Hematopoietic multipotent progenitor cell treated with erythropoietin and hydrocortisone succinate and interleukin-3 and kit ligand, for 6 days (in vitro differentiated cells): Measurements from ENCODE around the gene PTH1R.

ENCODE experiments used
- DNase-seq: peaks from one replicate; pipeline ENCODE4 v3.0.0-alpha.2; 2015

PTH1R gene

GRCh38 chr3:46934072-46934471 is 56.6 kb downstream of the PTH1R start:
- peak; percentile 70 for DNase-seq

DNA sequence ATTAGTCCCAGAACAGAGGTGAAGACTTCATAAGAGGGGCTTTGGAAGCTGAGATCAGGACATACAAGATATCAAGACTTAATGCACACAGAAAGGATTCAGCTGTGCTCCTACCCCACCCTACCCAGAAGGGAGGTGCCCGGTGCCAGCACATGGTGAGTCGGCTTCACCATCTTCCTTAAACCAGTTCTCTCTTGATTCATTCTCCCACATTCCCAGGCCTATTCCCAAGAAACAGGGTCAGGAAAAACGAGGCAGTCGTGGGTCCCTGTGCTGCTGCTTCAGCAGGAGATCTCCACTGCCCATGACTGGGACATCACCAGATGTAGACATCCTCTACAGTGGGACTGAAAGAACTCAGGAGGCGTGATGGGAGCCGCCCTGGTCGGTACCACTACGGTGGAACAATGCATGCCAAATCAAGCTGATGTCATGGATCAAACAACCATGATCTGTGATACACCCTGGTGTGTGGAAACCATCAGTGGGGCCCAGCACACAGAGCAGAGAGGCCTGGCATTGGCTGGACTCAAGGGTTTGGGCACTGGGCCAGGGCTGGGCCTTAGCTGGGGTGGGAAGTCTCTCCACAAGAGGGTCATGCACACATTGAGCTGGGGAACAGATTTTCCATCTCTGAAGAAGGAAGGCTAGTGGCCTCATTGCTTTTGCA is 57.1 kb downstream of the PTH1R start:
- DNase-seq: peak; percentile 76

DNA sequence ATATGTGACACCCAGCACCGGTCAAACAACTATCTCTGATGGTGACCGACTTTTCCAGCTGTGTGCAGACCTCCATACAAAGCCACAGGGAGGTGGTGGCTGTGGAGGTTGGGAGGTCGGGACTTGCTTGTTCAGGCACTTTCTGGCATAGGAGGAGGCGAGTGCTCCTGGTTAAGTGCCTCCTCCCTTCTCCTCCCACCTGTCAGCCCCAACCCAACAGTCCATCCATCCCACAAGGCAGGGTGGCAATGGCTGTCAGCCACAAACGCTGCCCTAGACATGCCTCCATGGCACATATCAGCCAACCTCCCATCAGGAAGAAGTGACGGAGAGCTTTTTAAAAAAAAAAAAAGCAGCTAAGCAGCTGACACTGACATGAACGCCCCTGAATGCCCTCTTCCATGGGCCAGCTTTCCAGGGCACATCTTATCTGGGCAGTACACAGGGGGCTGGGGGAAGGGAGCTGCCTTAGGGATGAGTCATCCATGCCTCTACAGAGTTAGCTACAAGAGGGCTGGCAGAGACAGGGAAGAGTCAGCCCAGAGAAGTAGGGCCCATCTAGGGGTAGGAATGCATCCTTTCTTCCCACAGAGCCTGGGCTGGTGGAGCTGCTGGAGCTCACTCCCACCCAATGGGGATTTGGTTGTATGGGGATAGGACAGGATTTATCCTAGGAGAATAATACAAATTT is 57.8 kb downstream of the PTH1R start:
- peak; percentile 91 for DNase-seq

DNA sequence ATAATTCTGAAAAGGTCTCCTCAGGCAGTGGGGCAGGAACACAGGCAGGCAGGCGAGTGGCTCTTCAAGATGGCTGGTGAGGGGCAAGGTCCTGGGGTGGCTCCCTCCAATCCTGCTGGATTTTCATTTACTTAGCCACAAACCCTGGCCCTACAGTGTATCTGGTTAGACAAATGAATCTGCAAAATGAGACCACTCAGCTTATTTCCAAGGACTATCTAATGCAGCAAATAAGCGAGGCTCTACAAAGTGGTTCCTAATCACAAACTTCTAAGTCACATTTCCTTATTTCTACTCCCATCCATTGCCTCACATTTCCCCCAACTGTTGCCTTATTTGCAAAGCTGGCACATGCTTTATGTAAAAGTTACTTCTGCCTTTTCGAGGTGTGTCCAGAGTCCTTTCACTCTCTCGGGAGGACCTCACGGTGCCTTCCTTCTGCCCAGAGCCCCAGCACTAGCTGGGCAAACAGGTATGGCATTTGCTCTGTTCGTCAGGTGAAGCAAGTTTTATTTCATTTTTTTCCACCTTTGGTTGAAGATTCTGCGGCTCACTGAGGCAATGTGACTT is 58.6 kb downstream of the PTH1R start:
- peak; percentile 45 for DNase-seq

GRCh38 chr3:46936733-46937250 is 59.3 kb downstream of the PTH1R start:
- no peak for DNase-seq

DNA sequence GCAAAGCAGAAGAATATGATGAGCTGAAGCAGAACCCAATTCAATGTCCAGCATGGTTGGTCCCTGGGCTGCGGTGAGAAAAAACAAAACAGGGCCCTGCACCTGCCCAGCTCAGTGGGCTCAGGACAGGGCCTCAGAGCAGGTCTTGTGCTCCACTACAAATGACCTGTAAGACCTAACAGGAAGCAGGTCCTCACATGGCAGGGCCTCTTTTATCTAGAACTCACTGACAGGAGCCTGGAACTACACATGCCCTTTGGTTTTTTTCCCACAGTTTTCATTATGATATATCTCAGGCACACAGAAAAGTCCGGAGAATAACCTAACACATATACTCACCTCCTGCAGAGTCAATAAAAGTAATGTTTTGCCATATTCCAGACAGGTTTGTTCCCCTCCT is 60.6 kb downstream of the PTH1R start:
- DNase-seq: no peak

GRCh38 chr3:46939578-46940445 is 62.3 kb downstream of the PTH1R start:
- DNase-seq: no peak

DNA sequence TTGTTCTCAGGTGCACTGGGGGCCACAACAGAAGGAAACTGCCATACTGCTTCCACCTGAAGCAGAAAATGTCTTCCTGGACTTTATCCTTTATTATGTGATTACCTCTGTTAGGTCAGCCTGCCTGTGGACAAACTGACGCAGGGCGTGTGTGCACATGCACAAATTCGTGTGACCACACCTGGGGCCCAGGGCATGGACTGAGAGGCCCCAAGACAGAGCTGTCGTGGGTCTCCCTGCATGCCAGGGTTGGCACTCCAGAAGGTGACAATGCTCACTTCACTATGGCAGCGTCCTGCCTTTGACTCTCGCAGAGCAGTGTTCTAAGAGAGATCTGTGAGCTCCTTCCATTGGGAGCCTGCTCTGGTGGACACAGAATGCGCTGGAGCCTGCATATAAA is 64.6 kb downstream of the PTH1R start:
- no peak for DNase-seq

DNA sequence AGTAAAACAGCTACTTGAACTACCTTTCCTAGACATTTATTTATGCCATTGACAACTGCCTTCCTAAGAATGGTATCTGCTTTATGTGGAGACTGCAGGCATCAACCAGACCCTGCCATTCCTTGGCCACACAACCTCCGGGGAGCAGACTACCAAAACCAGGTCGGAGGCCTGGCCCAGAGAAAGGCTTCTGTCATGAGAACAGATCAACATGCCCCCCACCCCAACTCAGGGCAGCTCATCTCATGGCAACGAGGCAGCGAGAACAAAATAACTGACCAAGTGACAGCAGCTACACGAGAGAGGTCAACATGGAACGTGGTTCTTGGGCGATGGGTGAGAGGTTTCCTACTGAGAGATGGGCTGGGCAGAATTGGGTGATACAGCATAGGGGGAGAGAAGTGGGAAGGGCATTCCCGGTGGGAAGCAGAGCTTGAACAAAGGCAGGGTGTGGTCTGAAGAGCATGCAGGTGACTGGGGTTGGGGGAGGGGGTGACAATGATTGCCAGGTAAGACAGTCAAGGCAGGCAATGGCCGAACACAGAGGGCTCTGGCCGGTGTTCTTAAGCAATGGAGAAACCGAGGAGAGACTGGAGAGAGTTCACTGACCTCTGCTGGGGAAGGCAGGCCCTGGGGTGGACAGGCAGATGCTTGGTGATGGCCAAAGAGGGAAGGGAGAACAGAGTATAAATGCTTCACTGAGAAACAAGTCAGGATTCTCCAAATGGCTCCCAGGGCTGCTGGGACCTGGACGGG is 65.1 kb downstream of the PTH1R start:
- DNase-seq: no peak

DNA sequence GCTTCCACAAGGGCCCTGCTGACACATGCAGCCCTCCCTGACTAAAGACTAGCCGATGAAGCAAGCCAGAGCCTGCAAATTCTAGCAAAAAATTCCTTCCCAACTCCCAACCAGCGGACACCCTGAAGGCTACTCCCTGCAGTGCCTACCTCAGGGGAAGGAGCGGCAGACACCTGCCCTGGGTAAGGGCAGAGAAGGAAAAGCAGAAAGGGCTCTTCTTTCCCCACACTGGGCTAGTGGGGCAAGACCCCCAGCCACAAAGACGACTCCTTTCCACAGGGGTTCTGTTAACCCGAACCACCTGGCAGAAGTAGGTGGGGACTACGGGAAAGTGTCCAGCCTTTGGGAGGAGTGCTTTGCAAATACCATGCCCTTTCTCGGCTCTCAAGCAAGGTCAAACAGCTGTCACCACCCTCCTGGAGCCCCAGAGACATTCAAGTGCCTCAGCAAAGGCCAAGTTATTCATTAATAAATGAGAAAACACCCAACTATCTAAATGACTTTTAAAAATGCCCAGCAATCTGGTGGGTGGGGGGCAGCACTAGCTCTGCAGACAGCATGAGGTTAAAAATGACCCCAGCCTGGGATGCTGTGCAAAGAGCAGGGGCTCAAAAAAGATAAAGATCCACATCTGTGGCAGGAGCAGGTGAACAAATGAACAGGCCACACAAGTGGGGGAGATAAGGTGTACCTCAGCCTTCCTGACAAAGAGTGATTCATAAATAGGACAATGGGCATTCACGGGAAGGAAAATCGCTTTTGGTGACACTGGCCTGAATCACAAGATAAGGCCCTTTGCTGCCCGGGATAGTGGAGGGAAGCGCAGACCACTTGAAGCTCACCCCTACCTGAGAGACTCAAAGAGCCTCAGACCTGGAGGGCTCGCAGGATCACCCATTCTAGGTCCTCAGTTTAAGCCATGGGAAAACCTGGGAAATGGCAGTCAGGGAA is 66.0 kb downstream of the PTH1R start:
- no peak for DNase-seq

GRCh38 chr3:46944191-46944590 is 66.7 kb downstream of the PTH1R start:
- DNase-seq: no peak

GRCh38 chr3:46946416-46946815 is 68.9 kb downstream of the PTH1R start:
- peak; percentile 40 for DNase-seq

DNA sequence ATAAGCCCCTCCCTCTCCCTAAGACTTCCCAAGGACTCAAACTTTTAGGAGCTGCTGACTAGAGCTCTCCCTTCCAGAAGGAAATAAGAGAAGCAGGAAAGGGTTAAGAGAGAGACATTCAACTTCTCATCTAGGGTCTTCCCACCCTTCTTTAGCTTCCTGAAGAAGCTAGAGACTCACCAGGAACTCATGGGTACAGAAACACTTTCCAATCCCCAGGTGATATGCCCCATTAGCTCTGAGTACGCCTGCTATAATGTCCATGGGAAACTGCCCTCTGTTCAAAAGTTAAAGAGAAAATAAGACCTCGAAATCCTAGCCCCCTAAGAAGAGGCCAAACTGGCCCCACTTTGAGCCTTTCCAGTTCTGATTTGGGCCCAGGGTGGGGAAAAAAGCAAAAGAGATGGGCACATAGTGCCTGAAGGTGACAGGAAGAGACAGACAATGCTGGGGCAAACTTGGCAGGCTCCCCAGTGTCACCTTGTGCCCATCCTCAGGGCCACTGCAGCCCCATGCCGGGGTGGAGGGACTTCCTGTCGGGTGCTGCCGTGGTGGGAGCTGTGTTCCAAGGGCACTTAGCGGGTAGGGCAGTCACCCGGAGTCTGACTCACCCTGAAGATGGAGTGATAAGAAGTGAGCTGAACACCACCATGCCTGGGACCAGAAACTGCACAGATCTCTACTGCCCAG is 69.5 kb downstream of the PTH1R start:
- peak; percentile 93 for DNase-seq

GRCh38 chr3:46947546-46947901 is 70.0 kb downstream of the PTH1R start:
- DNase-seq: no peak

GRCh38 chr3:46947981-46948791 is 70.7 kb downstream of the PTH1R start:
- DNase-seq: peak; percentile 89

- no peak for DNase-seq
Observed at GRCh38 chr3:46948830-46949671, 71.5 kb downstream of the PTH1R start.

GRCh38 chr3:46950177-46950576 is 72.7 kb downstream of the PTH1R start:
- no peak for DNase-seq

DNA sequence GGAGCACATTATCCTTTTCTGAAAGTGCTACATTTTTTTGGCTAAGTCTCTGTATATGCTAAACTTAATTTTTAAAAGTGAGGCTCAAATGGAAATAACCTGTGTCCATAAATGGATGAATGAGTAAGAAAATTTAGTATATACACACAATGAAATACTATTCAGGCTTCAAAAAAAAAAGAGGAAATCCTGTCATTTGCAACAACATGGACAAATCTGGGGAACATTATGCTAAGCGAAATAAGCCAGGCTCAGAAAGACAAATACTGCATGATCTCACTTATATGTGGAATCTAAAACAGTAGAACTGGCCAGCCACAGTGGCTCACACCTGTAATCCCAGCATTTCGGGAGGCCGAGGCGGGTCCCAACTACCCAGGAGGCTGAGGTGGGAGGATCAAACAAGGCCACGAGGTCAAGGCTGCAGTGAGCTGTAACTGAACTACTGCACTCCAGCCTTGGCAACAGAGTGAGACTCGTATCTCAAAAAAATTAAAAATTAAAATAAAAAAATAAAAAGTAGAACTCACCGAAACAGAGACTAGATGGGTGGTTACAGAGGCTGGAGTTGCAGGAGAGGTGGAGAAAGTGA is 73.2 kb downstream of the PTH1R start:
- DNase-seq: no peak
